ENCODE data around the gene LARP1.

LARP1 gene

DNA sequence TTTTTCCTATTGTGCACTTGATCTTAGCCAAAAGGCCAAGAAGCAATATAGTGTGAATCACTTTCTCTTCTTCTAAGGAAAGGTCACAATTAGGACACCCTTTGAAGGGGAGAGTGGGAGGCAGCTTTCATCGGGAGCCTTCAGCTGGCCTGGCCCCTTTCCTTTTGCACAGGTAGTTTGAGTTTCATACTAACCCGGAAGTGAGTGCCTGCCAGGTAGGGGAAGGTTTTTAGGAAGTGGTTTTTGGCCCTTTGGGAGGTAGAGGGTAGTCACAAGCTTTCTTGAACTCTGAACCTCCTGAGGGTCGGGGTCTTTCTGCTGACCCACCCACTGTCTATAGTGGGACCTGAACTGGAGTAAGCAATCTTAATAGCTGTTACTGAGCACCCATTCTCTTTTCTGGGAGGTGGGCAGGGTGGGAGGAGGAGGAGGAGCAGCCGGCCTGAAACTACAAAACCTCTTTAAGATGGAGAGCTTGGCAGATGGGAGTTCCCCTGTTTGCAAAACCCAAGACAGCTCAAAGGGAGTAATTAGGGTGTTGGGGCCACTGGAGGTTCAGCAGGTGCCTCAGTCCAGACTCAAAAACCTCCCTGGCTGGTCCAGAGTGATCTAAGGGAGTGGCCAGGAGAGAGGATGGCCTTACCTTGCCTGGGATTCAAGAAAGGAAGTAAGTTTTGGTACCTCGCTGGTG is 6.0 kb downstream of the LARP1 start:
- DNase-seq (ENCODE audit: low read depth in 3 of 3): peak in 1 of 3 experiments; percentile 20

GRCh38 chr5:154762261-154762660 is 7.1 kb downstream of the LARP1 start:
- DNase-seq (ENCODE audit: low read depth in 3 of 3): no peak

- no peak for DNase-seq (ENCODE audit: low read depth in 3 of 3)
Observed at GRCh38 chr5:154762700-154763099, 7.5 kb downstream of the LARP1 start.

GRCh38 chr5:154764967-154765366 is 9.8 kb downstream of the LARP1 start:
- DNase-seq (ENCODE audit: low read depth in 3 of 3): no peak

GRCh38 chr5:154765396-154765925 is 10.3 kb downstream of the LARP1 start:
- no peak for DNase-seq (ENCODE audit: low read depth in 3 of 3)

GRCh38 chr5:154766558-154767281 is 11.5 kb downstream of the LARP1 start:
- no peak for DNase-seq (ENCODE audit: low read depth in 3 of 3)

- no peak for DNase-seq (ENCODE audit: low read depth in 3 of 3)
Observed at GRCh38 chr5:154767576-154767975, 12.4 kb downstream of the LARP1 start.

GRCh38 chr5:154768207-154768606 is 13.0 kb downstream of the LARP1 start:
- DNase-seq (ENCODE audit: low read depth in 3 of 3): no peak

DNA sequence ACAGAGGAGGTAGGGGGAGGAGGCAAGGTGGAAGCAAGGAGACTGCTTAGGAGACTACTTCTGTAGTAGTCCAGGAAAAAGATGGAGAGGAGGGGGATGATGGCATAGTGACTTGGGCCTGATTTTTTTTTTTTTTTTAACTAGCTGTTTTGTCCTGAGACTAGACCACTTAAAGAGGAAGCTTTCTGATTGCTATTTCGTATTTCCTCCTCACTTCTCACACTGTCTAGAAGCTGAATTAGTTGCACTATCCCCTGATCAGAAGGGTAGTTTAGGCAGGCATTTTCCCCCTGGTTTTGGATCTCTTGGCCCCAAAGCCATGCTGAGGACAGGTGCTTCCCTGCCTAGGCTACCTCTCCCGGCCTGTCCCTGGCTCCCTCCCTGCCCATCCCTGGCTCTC is 14.9 kb downstream of the LARP1 start:
- DNase-seq (ENCODE audit: low read depth in 3 of 3): no peak

- DNase-seq (ENCODE audit: low read depth in 3 of 3): no peak
Observed at GRCh38 chr5:154771383-154771901, 16.3 kb downstream of the LARP1 start.

- no peak for DNase-seq (ENCODE audit: low read depth in 3 of 3)
Observed at GRCh38 chr5:154773326-154773725, 18.1 kb downstream of the LARP1 start.

- DNase-seq (ENCODE audit: low read depth in 3 of 3): no peak
Observed at GRCh38 chr5:154776167-154776566, 21.0 kb downstream of the LARP1 start.

DNA sequence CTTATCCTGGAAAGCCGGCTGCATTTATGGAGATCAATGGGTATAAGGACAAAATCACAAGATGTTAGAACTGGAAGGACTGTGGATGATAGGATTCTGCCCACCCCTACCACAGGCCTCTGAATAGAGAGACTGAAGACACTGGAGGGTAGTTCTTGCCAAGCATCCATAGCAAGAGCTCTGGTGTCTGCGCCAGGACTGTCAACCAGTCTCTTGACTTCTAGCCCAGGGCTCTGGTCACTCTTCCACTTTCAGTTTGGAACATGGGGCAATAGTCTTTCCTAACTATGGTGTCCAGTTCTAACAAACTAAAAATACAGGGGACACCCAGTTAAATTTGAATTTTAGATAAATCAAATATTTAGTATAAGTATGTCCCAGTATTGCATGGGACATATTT is 23.4 kb downstream of the LARP1 start:
- DNase-seq (ENCODE audit: low read depth in 3 of 3): no peak

DNA sequence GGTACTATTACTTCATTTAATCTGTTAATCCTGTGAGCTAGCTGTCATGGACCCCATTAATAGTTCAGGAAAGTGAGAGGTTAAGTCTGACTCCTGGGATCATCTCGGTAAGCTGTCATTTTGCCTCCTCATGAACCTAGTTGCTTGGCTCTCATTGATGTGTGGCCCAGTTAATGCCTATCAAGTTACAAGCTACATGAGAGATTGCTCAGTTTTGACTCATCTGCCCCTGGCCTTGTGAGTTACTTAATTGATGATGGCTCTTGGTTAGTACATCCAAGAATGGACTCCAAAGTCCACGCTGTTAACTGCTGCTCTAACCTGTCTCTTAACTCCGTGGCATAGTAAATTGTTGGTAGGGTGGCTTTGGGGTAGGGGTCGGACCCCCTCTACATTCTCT is 23.9 kb downstream of the LARP1 start:
- no peak for DNase-seq (ENCODE audit: low read depth in 3 of 3)

- DNase-seq (ENCODE audit: low read depth in 3 of 3): no peak
Observed at GRCh38 chr5:154780128-154780527, 25.0 kb downstream of the LARP1 start.

- DNase-seq (ENCODE audit: low read depth in 3 of 3): no peak
Observed at GRCh38 chr5:154782326-154782725, 27.1 kb downstream of the LARP1 start.

- DNase-seq (ENCODE audit: low read depth in 3 of 3): no peak
Observed at GRCh38 chr5:154782812-154783592, 27.8 kb downstream of the LARP1 start.

DNA sequence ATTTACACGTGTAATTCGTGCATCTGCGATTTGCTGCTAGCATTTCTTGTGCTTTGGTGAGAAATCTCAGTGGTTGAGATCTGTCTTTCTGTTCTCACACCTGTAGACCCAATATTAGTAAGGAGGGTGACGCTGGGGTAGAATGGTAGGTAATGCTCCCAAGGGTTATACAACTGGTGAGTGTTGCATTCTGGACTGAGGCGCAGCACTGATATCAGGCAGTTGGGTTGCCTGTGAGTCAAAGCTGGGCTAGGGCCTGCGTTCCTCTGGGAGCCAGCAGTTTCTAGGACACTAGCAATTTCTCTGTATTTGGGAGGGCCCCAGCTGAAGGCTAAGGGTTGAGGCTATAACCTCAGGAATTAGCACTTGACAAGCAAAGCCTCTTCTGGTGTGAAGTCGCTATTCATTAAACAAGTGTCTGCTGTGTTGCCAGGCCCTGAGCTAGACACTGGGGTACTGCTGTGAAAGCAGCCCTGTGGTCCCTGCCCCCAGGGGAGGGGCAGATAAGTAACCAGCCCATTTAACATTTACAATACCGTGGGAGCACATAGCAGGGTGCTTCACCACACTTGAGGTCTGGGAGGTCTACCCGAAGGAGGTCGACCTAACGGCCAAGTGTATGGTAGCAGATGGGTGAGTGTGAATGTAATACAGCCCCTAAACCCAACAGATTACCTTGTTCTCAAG is 28.7 kb downstream of the LARP1 start:
- no peak for DNase-seq (ENCODE audit: low read depth in 3 of 3)

DNA sequence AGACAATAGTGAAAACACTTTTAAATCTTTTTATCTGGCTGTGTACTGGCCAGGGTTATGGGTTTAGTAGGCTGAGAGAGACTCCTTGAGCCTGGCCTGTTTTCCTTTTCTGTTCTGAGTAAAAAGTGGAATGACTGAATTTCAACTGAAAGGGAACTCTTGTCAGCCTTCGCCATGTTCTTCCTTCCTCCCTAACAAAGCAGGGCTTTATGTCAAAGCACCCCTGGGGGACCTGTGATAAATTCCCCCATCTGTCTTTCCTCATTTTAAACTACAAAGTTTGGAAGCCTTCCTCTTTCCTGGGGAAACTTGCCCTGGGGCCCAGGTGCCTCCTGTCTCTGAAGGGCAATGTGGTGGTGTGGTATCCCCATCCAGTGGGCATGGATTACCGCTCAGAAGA is 29.7 kb downstream of the LARP1 start:
- DNase-seq (ENCODE audit: low read depth in 3 of 3): no peak

- no peak for DNase-seq (ENCODE audit: low read depth in 3 of 3)
Observed at GRCh38 chr5:154786414-154786813, 31.2 kb downstream of the LARP1 start.

- no peak for DNase-seq (ENCODE audit: low read depth in 3 of 3)
Observed at GRCh38 chr5:154788212-154788611, 33.0 kb downstream of the LARP1 start.

DNA sequence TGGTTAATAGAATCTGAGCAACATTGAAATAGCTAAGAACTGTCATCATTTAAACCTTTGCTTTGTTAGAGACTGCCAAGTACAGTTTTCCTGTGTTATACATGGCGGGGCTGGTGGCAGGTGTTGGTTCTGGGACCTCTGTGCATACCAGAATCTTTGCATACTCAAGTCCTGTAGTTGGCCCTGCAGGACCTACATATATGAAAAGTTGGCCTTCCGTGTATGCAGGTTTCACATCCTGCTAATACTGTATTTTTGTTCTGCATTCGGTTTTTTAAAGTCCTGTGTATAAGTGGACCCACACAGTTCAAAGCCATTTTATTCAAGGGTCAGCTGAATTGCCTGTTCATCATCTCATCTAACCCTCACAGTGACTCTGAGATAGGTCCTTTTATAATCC is 36.4 kb downstream of the LARP1 start:
- no peak for DNase-seq (ENCODE audit: low read depth in 3 of 3)
